Testis (tissue), 3 donors: Measurements from ENCODE around the gene GNPDA2. TPM values are rescaled to one million over a fixed set of nuclear protein-coding genes. Genes with fewer than 3 reads are reported as not detected.

Experiments
- DNase-seq: peaks from one replicate; pipeline ENCODE4 v3.0.0-alpha.2; 2019
- H3K27ac ChIP-seq, 2 donors: fragments of 200-600 bp; sonication (generic); one replicate each; pipeline ENCODE4 v1.5.1; 2019
- H3K27me3 ChIP-seq: fragments of 200-600 bp; sonication (generic); one replicate; pipeline ENCODE4 v1.5.1; 2019
- H3K36me3 ChIP-seq: fragments of 200-600 bp; sonication (generic); one replicate; pipeline ENCODE4 v1.5.1; 2017; ENCODE audit warnings: low read depth; ENCODE audit errors: missing control alignments
- H3K4me1 ChIP-seq: fragments of 200-600 bp; sonication (generic); one replicate; pipeline ENCODE4 v1.5.1; 2019
- H3K4me3 ChIP-seq, 2 donors: fragments of 200-600 bp; sonication (generic); one replicate each; pipeline ENCODE4 v1.5.1; 2017 to 2019
- H3K9me3 ChIP-seq: fragments of 200-600 bp; sonication (generic); one replicate; pipeline ENCODE4 v1.5.1; 2017
- CTCF ChIP-seq, 3 experiments: fragments of 450-650 bp in 2 of 3; fragments of 200-600 bp in 1 of 3; sonication (generic) in 1 of 3; IDR thresholded peaks; one replicate each; pipeline ENCODE4 v1.5.1; 2016 to 2019; ENCODE audit warnings: antibody characterized with exemption in 3 of 3, mild to moderate bottlenecking in 2 of 3, moderate library complexity in 1 of 3
- POLR2A ChIP-seq: fragments of 450-650 bp; IDR thresholded peaks from one replicate; pipeline ENCODE4 v1.6.1; 2017; ENCODE audit warnings: antibody characterized with exemption, mild to moderate bottlenecking, moderate library complexity
- WGBS, 2 donors: methylation state at CpG; one replicate each; pipeline ENCODE4 v1.1.5; 2018; 5-methylcytosine and 5-hydroxymethylcytosine counted together
- intact Hi-C: fragments of 100-400 bp; cut with DNase I; formaldehyde crosslinking; loops from one replicate; pipeline ENCODE4 v1.15.1; 2023; ENCODE audit warnings: low total_unique reads
- polyA plus RNA-seq: library from polyadenylated mRNA; stranded (reverse); fragments of 350-450 nt; fragmentation: Illumina TruSeq; extraction: RNeasy Lipid Tissue Mini Kit (QIAGEN cat#74804); gene quantifications from one replicate; pipeline ENCODE4 v1.2.3, GENCODE V29; 2014; ENCODE audit warnings: low read depth, low replicate concordance; ENCODE audit not compliant: insufficient read depth
- total RNA-seq, 2 donors: library from RNA; depleted of rRNA; stranded (reverse); fragments of >200 nt; gene quantifications; one replicate each; pipeline ENCODE4 v1.2.3, GENCODE V29; 2016

Gene GNPDA2
- total and polyA plus RNA-seq, 3 donors from 2014 or later: 14.1 to 18.2 (median 16.4) TPM

- Histone ChIP-seq H3K27me3 (no peaks in the 10 kb centered on the region), H3K4me3 (peak overlapping the region; percentile 77 to 92), H3K4me1 (peaks cover 6% of the 10 kb centered on the region), H3K27ac (peak overlapping the region; percentile 88 to 92), H3K9me3 (no peaks in the 10 kb centered on the region), H3K36me3 (no peaks in the 10 kb centered on the region)
- TF ChIP-seq CTCF (IDR thresholded peaks at IDR 0.05) (no peak), POLR2A (no peak)
- no peak for DNase-seq
- 1 to 4% methylated on average over 6 to 9 of the region's 9 CpGs for WGBS, 2 donors
- intact Hi-C loops: no loop called here
These were observed 674 bp downstream of the GNPDA2 start for GRCh38 chr4:44725726-44726037.

- no peaks in the 10 kb centered on the region for H3K36me3 ChIP-seq
- TF ChIP-seq POLR2A (no peak), CTCF (IDR thresholded peaks at IDR 0.05) (no peak)
- H3K4me3 ChIP-seq: peak overlapping the region; percentile 77 to 92
- no peaks in the 10 kb centered on the region for H3K27me3 ChIP-seq
- no peak for DNase-seq
- H3K9me3 ChIP-seq: no peaks in the 10 kb centered on the region
- intact Hi-C loops: no loop called here
- H3K27ac ChIP-seq: no peak overlapping the region
- 15 to 20% methylated on average over 6 of the region's 6 CpGs for WGBS, 2 donors
- H3K4me1 ChIP-seq: peaks cover 6% of the 10 kb centered on the region
These were observed 1.2 kb downstream of the GNPDA2 start for GRCh38 chr4:44725166-44725565.

- H3K36me3 ChIP-seq: no peaks in the 10 kb centered on the region
- H3K9me3 ChIP-seq: no peaks in the 10 kb centered on the region
- TF ChIP-seq POLR2A: no peak
- no peak for TF ChIP-seq CTCF (IDR thresholded peaks at IDR 0.05)
- 93 to 97% methylated on average over 3 of the region's 3 CpGs for WGBS, 2 donors
- H3K27ac ChIP-seq: no peak overlapping the region
- no peak overlapping the region for H3K4me3 ChIP-seq
- peaks cover 6% of the 10 kb centered on the region for H3K4me1 ChIP-seq
- H3K27me3 ChIP-seq: no peaks in the 10 kb centered on the region
- intact Hi-C loops: no loop called here
- DNase-seq: no peak
These were observed 4.4 kb downstream of the GNPDA2 start for GRCh38 chr4:44722001-44722400.

- Histone ChIP-seq H3K36me3 (no peaks in the 10 kb centered on the region), H3K27ac (no peak overlapping the region), H3K9me3 (no peaks in the 10 kb centered on the region), H3K4me3 (no peak overlapping the region), H3K4me1 (peaks cover 6% of the 10 kb centered on the region), H3K27me3 (no peaks in the 10 kb centered on the region)
- no peak for TF ChIP-seq POLR2A
- TF ChIP-seq CTCF (IDR thresholded peaks at IDR 0.05): no peak
- intact Hi-C loops: no loop called here
- 80 to 93% methylated on average over 4 of the region's 4 CpGs for WGBS, 2 donors
- DNase-seq: no peak
These were observed 6.0 kb downstream of the GNPDA2 start for GRCh38 chr4:44720371-44720770.

GRCh38 chr4:44716597-44716996, 9.8 kb downstream of the GNPDA2 start:
- DNase-seq: no peak
- Histone ChIP-seq H3K9me3 (no peaks in the 10 kb centered on the region), H3K36me3 (no peaks in the 10 kb centered on the region), H3K27ac (no peak overlapping the region), H3K4me1 (no peaks in the 10 kb centered on the region), H3K27me3 (no peaks in the 10 kb centered on the region), H3K4me3 (no peak overlapping the region)
- TF ChIP-seq CTCF (IDR thresholded peaks at IDR 0.05) (no peak), POLR2A (no peak)
- intact Hi-C loops: no loop called here
- 66 to 69% methylated on average over 5 of the region's 5 CpGs for WGBS, 2 donors
